ENCODE results near the gene LIPI. TPM values are rescaled to one million over a fixed set of nuclear protein-coding genes. Genes with fewer than 3 reads are reported as not detected.

The LIPI gene
- total RNA-seq = not detected
- not detected for polyA plus RNA-seq (ENCODE audit: insufficient read depth, low read depth, low replicate concordance)
- long read RNA-seq, donor 1 = 0 reads
- long read RNA-seq, donor 2 = 0 reads
- long read RNA-seq, donor 3 = 0 reads
- long read RNA-seq, donor 4 = 0 reads
- long read RNA-seq, donor 5 = 0 reads
- long read RNA-seq, donor 6 = 0 reads
- long read RNA-seq, donor 7 = 0 reads
- long read RNA-seq, donor 8 = 0 reads
- long read RNA-seq, donor 9 = 0 reads
- long read RNA-seq, donor 10, partial matches to known transcripts = 10 of 10 reads
- long read RNA-seq, donor 10, other reads (novel, unspliced or antisense) = 0 of 10 reads

- FAIRE-seq (no peak), DNase-seq (no peak)
- Histone ChIP-seq H3K4me3 (ENCODE audit: low read length in 3 of 3) (no peak within 1 kb of the TSS), H3K27me3 (ENCODE audit: control insufficient read depth, insufficient read depth, low read length) (no peaks in the 10 kb centered on the region), H3K9ac (ENCODE audit: low read length in 3 of 3) (no peak within 1 kb of the TSS), H3K36me3 (ENCODE audit: control insufficient read depth in 2 of 3, insufficient read depth in 3 of 3, low read length in 3 of 3) (no peaks in the 10 kb centered on the region), H3K9me3 (ENCODE audit: control insufficient read depth in 2 of 3, insufficient read depth in 1 of 3, low read length in 3 of 3) (no peaks in the 10 kb centered on the region), H3K27ac (ENCODE audit: low read depth in 2 of 2, low read length in 2 of 2) (no peak within 1 kb of the TSS), H3K4me1 (ENCODE audit: control insufficient read depth in 2 of 3, insufficient read depth in 2 of 3, low read depth in 1 of 3, low read length in 3 of 3) (no peaks in the 10 kb centered on the region)
- TF ChIP-seq, protein P1, sequence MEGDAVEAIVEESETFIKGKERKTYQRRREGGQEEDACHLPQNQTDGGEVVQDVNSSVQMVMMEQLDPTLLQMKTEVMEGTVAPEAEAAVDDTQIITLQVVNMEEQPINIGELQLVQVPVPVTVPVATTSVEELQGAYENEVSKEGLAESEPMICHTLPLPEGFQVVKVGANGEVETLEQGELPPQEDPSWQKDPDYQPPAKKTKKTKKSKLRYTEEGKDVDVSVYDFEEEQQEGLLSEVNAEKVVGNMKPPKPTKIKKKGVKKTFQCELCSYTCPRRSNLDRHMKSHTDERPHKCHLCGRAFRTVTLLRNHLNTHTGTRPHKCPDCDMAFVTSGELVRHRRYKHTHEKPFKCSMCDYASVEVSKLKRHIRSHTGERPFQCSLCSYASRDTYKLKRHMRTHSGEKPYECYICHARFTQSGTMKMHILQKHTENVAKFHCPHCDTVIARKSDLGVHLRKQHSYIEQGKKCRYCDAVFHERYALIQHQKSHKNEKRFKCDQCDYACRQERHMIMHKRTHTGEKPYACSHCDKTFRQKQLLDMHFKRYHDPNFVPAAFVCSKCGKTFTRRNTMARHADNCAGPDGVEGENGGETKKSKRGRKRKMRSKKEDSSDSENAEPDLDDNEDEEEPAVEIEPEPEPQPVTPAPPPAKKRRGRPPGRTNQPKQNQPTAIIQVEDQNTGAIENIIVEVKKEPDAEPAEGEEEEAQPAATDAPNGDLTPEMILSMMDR (IDR thresholded peaks at IDR 0.05; ENCODE audit: borderline replicate concordance, extremely low read depth, insufficient read depth) = no peak
- intact Hi-C loops (cut with DNase I) = no loop called here
Measured at GRCh38 chr21:14210738-14211137, at the start of gene LIPI. TSS of gene LIPI (minus strand) at chr21:14210955. CDS start at chr21:14210845, 110 bp downstream.

DNA sequence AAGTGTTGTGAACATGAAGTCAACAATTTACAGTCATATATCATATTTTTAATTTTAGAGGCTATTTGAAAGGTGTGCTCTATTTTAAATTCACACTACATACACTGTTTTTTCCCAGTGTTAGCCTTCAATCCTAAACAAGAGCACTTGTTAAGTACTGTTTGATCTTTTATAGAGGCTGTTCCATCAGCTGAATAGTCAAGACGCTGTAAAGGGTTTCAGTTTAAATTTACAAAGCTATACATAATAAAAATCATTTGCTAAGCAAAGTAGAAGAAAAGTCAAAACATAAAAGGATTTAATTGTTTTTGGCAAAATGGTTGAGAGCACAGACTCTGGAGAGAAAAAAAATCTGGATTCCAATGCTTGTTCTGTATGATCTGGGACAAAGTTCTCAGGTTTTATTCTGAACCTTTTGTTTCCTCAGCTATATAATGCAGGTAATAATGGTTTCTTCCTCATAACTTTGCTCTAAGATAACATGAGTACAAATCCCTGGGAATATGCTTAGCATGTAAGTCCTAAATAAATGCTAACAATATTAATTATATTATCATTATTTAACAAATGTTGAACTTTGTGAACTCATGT, 49.5 kb upstream of the LIPI start:
- no peak for FAIRE-seq
- H3K27me3 ChIP-seq (ENCODE audit: control insufficient read depth, insufficient read depth, low read length) = no peaks in the 10 kb centered on the region

GRCh38 chr21:14259747-14260146, 49.0 kb upstream of the LIPI start:
- peak in 2 of 5 donors; percentile 72 to 80 for DNase-seq
- Histone ChIP-seq H3K27me3 (ENCODE audit: control insufficient read depth, insufficient read depth, low read length) (no peaks in the 10 kb centered on the region), H3K27ac (ENCODE audit: low read depth in 2 of 2, low read length in 2 of 2) (no peak overlapping the region), H3K4me1 (ENCODE audit: control insufficient read depth in 2 of 3, insufficient read depth in 2 of 3, low read depth in 1 of 3, low read length in 3 of 3) (no peaks in the 10 kb centered on the region), H3K9ac (ENCODE audit: low read length in 3 of 3) (no peak overlapping the region), H3K9me3 (ENCODE audit: control insufficient read depth in 2 of 3, insufficient read depth in 1 of 3, low read length in 3 of 3) (no peaks in the 10 kb centered on the region), H3K36me3 (ENCODE audit: control insufficient read depth in 2 of 3, insufficient read depth in 3 of 3, low read length in 3 of 3) (no peaks in the 10 kb centered on the region), H3K4me3 (ENCODE audit: low read length in 3 of 3) (no peak overlapping the region)
- intact Hi-C loops (cut with DNase I) = loop anchor here (10.0 kb wide), 1 partner anchor 1335 kb away; no protein-coding TSS in a partner anchor
- TF ChIP-seq, protein P1 (IDR thresholded peaks at IDR 0.05; ENCODE audit: borderline replicate concordance, extremely low read depth, insufficient read depth) = peak; percentile 55
- peak; percentile 21 for FAIRE-seq

More for the DNA sequence above, 49.5 kb upstream of the LIPI start:
- Histone ChIP-seq H3K9ac (ENCODE audit: low read length in 3 of 3) (no peak overlapping the region), H3K4me3 (ENCODE audit: low read length in 3 of 3) (no peak overlapping the region), H3K4me1 (ENCODE audit: control insufficient read depth in 2 of 3, insufficient read depth in 2 of 3, low read depth in 1 of 3, low read length in 3 of 3) (no peaks in the 10 kb centered on the region), H3K27ac (ENCODE audit: low read depth in 2 of 2, low read length in 2 of 2) (no peak overlapping the region), H3K36me3 (ENCODE audit: control insufficient read depth in 2 of 3, insufficient read depth in 3 of 3, low read length in 3 of 3) (no peaks in the 10 kb centered on the region), H3K9me3 (ENCODE audit: control insufficient read depth in 2 of 3, insufficient read depth in 1 of 3, low read length in 3 of 3) (no peaks in the 10 kb centered on the region)
- no peak for DNase-seq
- TF ChIP-seq, protein P1 (IDR thresholded peaks at IDR 0.05; ENCODE audit: borderline replicate concordance, extremely low read depth, insufficient read depth) = no peak
- intact Hi-C loops (cut with DNase I) = no loop called here

Measured in kidney (tissue), 22 donors.